HG03095 (cell line): ENCODE data around the gene SSR4.

Source experiments
- ATAC-seq: cut with Tn5 transposase; IDR thresholded peaks from one replicate; pipeline ENCODE4 v1.9.1; 2021; ENCODE audit warnings: moderate library complexity; ENCODE audit not compliant: unreplicated experiment

SSR4 gene

DNA sequence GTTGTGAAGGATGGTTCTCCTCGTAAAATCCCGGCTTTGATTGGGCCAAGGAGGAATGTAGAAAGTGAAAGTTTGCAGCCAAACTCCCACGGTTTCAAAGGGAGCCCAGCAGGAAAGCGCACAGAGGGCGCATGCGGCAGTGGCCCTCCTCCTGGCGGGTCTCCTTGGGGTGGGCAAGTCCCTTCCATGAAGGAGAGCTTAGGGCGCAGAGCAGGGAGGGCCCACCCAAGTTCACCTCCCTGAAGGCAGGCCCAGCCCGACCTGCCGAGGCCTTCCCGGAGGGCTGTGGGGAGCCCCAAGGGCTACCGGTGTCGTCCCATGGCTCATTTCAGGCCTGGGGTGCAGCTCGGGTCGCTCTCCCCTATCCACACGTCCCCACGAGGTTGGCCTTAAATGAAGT, 33.8 kb downstream of the SSR4 start:
- ATAC-seq, result no peak

DNA sequence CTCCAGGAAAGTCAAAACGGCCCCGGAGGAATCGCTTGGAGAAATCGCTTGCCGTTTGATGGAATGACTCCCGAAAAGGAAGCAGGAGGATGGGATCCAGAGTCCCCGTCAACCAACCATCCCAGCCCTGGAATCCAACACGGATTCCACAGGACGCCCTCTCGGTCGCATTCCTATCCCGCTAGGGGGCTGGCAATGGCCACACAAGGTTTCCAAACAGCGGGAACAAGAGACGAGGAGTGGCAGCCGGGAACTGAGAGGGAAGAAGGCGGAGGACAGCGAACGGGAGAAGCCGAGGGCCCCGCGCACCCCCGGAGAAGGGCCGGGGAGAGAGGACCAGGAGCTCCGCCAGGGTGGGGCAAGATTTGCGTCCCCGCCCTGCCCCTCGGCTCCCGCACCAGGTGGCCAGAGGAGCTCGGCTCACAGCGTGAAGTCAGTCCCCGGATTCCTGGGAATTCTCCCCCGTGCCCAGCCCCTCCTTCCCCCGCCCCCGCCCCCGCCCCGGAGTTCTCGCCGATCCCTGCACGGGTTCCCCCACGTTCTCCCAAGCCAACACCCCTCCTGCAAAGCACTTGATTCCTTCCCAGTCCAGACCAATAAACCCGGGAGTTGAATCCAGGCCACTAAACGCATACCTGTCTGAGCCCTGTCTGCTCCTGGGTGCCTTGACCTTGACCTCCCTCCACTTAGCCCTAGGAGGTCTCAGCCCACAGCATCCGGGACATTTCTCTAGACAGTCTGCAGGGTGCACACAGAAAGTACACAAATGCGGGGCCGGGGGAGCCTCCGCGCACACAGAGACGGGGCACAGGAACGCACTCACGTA, 34.5 kb downstream of the SSR4 start:
- no peak for ATAC-seq

DNA sequence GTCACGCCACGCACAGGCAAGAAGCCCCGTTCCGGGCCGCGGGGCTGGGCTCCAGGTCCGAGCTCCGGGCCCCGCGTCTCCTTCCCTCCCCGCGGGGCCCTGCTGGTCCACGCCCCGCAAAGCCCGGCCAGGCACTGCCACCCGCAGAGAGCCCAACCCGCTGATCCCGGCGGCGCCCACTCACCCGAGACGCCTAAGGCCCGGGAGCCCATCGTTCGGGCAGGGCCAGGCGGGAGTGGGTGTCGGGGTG, 35.0 kb downstream of the SSR4 start:
- no peak for ATAC-seq

DNA sequence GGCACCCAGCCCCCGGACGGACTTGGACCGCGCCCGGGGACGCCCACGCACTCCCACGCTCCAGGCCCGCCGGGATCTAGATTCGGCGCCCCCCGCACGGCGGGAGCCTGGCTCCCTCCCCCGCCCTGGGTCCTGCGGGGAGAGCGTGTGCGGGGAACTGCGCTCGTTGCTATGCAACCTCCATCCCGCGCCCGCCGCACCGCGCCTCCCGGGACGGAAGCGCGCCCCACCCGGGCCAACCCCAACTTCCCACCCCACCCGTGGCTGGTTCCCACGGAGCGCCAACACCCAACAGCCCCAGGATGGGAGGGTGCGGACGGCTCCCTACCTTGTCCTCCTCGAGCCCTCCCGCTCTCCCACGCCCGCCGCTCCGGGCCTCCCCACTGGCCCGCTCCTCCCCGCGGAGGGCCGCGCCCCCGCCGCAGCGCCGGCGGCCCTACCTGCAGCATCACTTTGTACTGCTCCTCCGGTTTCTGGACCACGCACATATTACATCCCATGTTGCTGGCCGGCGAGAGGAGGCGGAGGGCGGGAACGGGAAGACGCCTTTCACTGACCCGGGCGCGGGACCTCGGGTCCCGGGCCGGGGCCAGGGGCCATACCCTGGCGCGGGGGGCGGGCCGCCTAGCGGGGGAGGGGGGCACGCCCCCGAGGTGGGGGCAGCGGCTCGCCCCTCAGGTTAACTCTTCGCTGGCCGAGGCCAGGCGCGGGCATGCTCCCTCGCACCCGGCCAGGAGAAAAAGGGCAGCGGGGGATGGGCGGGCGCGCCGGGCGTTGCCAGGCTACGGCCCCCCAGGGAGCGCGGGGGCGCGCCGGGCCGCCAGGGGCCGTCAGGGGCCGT, 35.6 kb downstream of the SSR4 start, which contains the start of gene PDZD4:
Gene PDZD4, minus strand, starts transcription at position 746 of the 841 bp plus-strand sequence. Its CDS starts 246 bp downstream, at position 500.
- no peak for ATAC-seq

DNA sequence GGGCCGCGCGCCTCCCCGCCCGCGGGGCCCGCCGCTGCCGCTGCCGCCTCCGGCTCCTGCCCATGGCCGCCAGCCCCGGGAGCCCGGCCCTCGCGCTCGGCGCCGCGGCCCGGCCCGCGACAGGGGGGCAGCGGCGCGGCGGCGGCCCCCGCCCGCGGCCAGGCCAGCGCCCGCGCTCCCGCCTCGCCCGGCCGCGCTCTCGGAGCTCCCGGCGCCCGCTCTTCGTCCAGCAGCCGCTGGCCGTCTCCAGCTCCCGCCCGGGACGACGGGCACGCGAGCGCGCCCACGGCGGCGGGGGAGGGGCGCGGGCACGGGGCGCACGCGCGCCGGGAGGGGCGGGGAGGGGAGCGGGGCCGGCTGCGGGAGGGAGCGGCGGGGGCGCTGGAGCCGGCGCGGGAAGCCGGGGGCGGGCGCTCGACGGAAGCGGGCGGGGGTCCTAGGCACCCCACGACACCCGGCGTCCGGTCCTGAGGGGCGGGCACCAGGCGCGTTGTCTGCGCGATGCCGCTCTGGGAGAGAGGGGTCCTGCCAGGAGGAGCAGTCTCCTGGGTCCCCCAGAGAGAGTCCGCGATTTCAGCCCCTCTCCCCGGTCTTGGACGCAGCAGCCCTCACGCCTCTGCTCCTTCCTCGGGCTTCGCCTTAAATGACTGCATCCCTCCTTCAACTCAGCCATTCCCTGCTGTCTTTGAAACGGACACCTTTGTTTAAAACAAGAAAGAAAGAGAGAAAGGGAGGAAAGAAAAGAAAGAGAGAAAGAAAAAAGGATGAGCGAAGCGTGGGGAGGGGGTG, 36.4 kb downstream of the SSR4 start:
- no peak for ATAC-seq

DNA sequence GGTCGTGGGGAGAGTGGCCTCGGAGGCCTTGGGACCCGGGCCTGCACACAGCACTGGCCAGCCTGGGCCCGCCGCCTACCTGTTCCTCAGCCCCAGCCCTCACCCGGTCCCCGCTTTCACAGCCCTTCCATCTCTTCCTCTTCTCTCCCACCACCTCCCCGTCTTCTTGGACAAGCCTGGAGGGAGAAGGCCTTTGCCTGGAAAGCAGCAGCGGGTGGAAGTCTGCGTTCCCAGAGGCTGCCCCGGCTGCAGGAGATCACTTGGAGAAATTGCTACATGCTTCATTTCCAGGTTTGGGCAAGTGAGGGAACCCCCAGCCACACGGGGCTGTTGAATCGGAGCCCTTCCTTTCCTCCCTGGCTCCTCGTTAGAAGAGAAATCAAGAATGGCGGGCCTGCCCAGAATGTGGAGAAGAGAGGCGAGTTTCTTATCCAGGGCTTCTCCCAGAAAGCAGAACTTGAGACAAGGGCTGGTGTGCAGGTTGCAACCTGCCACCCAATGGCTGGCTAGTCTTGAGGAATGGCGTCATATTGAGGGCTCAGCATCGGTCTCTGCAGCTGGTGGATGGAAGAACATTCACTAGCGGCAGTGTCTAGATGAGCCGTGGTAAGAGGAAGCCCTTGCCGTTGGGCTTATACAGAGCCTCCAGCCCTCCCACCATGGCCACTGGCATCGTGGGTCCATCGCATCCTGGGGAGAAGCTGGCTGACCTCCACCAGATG, 37.1 kb downstream of the SSR4 start:
- no peak for ATAC-seq

DNA sequence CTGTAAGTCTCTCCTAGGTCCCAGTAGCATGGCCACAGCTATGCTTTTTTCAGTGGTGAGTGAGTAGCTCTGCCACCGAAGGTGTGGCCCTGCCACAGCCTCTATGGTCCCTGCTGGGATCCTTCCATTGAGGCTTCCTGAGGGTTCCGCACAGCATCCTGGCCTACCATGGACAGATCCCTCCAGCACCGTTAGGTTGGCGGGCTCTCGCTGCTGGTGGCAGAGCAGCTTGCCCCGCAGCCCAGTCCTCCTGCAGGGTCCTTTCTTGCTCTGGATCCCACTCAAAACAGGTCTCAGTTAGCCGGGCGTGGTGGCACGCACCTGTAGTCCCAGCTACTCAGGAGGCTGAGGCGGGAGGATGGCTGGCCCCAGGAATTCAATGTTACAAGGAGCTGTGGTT, 38.3 kb downstream of the SSR4 start:
- no peak for ATAC-seq

DNA sequence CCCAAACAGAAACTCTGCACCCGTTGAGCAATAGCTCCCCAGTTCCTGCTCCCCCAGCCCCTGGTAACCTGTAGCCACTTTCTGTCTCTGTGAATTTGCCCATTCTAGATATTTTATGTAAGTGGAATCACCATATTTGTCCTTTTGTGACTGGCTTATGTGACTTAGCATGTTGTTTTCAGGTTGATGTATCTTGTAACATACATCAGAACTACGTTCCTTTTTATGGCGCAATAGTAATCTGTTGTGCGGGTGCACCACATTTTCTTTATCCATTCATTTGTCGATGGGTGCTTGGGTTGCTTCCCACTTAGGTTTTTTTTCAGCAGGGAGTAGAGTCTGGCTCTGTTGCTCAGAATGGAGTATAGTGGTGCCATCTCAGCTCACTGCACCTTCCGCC, 42.5 kb downstream of the SSR4 start:
- no peak for ATAC-seq

DNA sequence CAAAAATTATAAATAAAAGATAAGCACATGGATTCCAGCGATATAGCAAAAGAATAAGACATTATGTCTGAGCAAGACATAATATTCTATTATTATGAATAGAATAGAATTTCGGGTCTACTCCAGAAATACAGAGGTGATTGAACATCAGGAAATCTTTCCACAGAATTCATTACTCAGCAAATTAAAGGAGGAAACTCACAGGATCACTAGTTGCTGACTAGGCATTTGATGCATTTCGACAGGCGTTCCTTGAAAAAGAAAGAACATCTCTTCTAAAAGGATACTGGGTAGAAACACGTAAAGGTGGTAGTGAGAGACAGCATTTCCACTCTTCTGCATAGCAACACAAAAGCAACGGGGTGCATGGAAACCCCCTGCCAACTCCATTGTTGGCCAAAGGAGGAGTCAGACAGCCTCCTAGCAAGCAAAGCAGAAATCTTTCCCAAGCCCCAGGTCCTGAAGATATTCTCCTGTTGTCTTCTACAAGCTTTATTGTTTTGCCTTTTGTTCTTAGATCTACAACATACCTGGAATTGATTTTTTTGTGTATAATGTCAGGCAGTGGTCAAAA, 50.1 kb downstream of the SSR4 start:
- no peak for ATAC-seq

DNA sequence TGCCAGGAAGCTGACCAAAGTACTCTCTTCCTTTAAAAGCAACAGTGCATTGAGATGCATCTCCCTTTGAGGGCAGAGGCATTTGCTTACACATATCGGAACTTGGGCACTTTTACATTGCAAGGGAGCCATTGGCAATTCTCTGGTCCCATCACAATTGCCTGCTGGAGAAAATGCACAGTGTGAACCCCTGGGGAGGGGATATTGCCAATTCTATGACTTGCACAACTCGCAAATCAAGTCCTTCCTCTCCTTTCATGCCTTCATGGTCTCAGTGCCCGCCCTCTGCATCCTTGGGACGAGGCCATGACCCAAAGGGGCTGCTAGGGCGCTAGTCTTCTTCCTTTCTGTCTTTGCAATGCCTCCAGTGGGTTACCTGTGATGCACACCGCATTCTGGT, 50.7 kb downstream of the SSR4 start:
- no peak for ATAC-seq

DNA sequence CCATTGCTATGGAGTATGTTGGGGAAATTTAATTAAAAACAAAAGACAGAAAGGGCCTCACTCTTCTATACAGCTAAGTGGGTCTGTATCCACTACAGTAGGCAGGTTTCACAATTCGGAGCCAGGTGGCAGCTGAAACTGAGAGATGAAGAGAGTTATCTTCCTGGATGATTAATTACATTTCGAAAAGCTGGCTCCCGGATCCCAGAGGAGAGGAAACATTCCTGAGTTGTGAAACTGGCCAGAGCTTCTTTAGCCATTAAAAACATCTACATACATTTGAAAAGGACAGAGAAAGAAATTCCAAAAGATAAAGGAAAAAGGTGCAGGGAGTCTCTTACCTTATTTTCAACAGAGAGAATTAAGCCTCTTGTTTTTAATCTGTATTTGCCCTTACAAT, 51.4 kb downstream of the SSR4 start:
- no peak for ATAC-seq
